Inflammatory macrophage (primary cell): Measurements from ENCODE around the gene IL5RA.

ENCODE experiments used
- DNase-seq, 2 donors: peaks; one replicate each; pipeline ENCODE4 v3.0.0-alpha.2; 2020 to 2022

Gene IL5RA

GRCh38 chr3:3064297-3064696, 45.9 kb downstream of the IL5RA start:
- DNase-seq: no peak

- no peak for DNase-seq
Observed at GRCh38 chr3:3059645-3060044, 50.5 kb downstream of the IL5RA start.

- DNase-seq: no peak
Observed at GRCh38 chr3:3053974-3054373, 56.2 kb downstream of the IL5RA start.

GRCh38 chr3:3038201-3038991, 71.8 kb downstream of the IL5RA start:
- DNase-seq: no peak

GRCh38 chr3:3037156-3037555, 73.0 kb downstream of the IL5RA start:
- DNase-seq: no peak

GRCh38 chr3:3031326-3031725, 78.8 kb downstream of the IL5RA start:
- no peak for DNase-seq

- no peak for DNase-seq
Observed at GRCh38 chr3:3027976-3028567, 82.1 kb downstream of the IL5RA start.

- DNase-seq: no peak
Observed at GRCh38 chr3:3023111-3023745, 86.9 kb downstream of the IL5RA start.

- no peak for DNase-seq
Observed at GRCh38 chr3:3020209-3020608, 90.0 kb downstream of the IL5RA start.
